IPS-NIHi7 (cell line): ENCODE results near the gene TIMM22.
"Not testable (repeated sequence)": the region's sequence is repeated elsewhere in the genome, so short reads cannot be mapped to it uniquely, and the experiment has no call there.

Experiments
- DNase-seq: peaks from one replicate; pipeline ENCODE4 v3.0.0; 2012; ENCODE audit warnings: mixed read lengths; ENCODE audit errors: extremely low spot score

The TIMM22 gene

DNA sequence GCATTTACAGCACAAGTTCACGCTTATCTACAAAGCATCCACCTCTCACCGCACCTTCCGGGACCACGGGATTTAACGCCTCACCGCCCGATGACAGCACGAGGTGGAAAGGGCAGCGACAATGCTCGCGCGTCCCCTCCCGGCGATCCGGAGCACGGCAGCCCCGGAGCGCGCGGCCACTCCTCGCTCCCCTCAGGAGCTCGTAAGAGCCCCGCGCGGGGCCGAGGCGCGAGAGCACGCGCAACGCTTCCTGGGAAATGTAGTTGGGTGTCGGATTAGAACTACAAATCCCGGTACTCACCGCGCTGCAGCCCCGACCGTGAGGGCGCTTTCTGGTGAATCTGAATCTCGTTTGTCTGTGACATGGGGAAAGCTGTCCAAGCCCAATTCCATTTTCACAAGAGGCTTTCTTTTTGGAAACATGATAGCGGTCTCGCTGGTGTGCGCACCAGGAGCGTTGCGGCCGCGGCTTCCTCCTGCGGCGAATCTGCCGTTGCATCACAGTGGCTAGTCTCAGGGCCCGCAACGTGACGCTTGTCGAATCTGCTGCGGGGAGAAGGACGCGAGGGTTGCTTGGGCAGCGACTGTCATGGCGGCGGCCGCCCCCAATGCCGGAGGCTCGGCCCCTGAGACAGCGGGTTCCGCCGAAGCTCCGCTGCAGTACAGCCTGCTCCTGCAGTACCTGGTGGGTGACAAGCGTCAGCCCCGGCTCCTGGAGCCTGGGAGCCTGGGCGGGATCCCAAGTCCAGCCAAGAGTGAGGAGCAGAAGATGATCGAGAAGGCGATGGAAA is at the start of gene TIMM22:
TIMM22 (plus strand) TSS at position 576 of the 791 bp plus-strand sequence; CDS start at position 590, 14 bp downstream.
- peak; percentile 98 for DNase-seq

DNA sequence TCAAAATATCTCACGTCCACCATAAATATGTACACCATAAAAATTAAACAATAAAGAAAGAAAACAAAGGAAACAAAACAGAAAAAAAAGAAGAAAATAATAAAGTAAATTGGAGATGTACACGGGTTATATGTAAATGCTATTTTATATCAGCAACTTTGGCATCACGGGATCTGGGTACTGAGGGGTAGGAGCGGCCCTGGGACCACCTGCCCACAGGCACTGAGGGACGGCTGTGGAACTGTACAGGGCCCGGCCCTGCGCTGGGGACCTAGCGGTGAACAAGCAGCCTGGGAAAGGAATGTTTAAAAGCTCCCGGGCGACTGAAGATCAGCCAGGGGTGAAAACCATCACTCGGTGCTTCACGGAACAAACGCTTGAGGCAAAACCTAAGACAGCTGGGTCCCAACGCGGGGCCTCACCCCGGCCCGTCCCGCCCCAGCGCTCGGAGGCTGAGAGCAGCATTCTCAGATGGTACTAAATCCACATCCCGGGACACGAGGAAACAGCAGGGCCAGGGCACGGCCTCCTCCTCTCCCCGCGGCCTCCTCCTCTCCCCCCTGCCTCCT is 48.6 kb upstream of the TIMM22 start:
- peak; percentile 44 for DNase-seq

DNA sequence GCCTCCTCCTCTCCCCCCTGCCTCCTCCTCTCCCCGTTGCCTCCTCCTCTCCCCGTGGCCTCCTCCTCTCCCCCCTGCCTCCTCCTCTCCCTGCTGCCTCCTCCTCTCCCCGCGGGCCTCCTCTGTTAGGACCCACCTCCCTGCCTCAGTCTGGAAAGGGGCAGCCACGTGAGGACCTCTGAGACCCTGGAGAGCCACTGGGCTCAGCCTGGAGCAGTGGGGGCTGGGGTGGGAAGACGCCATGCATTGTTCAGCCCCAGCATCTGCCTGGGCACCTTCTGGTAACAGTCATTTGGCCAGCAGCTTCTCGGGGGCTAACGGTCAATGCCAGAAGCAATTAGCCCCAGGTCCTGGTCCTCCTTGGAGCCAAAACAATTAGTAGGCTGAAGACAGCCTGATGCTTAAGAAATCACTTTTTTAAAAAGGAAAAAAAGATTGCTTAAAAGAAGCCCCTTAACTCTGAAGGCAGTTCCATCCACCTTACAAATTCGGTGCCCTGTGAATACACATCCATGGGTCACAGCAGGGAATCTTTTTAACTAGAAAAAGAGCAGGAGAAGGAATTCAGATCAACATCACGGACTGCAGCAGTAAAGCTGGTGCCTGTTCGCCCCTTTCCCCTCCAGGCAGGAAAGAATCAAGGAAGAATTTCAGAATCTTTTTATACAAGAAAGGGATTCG is 47.2 kb upstream of the TIMM22 start:
- DNase-seq = peak; percentile 52

DNA sequence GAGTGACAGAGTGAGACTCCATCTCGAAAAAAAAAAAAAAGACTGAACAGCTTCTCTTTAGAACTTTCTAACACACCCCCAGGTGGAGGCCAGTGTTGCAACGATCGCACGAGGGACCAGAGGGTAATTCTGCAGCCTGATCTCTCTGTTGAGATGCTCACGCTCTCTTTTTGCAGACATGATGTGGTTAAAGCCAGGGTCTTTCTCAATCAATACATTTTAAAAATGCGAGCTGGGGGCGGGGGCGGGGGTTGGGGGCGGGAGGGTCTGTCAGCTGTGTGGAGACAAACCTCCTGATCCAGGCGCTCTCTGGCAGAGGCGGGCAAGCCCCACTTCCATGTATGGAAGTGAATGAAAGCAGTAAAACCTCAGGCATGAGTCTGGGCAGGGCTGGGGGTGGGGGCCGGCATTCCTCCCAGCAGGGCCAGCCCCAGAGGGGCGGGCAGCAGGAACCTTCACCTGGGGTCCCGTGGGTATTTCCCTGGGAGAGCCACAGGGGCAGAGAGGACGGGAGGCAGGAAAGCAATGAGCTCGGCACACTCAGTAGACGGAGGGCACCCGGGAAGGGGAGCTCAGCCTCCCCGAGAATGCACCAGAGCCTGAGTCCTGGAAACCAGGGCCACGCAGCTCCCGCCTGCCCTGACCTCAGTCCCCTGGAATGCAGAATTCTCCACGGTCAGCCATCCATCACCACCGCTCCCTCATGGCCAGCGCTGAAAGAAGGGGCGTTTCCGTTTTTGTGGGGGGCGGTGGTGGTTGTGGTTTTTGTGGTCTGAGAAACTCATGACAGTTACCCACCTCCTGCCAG is 45.4 kb upstream of the TIMM22 start:
- DNase-seq = peak; percentile 87

DNA sequence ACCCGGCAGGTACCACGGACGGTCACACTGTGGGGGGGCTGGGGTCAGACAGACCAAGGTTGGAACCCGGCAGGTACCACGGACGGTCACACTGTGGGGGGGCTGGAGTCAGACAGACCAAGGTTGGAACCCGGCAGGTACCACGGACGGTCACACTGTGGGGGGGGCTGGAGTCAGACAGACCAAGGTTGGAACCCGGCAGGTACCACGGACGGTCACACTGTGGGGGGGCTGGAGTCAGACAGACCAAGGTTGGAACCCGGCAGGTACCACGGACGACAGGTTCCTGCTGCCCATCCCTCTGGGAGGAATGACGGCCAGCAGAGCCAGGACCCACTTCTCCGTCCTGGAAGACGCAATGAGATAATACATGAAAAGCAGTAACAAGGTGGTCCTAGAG is 44.3 kb upstream of the TIMM22 start:
- DNase-seq = not testable (repeated sequence)

DNA sequence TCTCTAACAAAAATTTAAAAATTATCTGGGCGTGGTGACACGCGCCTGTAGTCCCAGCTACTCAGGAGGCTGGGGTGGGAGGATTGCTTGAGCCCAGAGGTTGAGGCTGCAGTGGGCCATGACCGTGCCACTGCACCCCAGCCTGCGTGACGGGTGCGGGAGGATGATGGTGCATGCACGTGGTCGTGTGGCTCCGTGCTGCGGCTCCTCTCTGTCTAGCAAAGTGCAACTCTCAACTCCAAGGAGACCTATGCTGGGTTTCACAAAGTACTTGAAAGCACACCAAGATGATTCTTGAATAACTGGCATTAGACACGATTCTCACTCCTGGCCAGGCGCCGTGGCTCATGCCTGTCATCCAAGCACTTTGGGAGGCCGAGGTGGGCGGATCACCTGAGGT is 43.2 kb upstream of the TIMM22 start:
- no peak for DNase-seq

DNA sequence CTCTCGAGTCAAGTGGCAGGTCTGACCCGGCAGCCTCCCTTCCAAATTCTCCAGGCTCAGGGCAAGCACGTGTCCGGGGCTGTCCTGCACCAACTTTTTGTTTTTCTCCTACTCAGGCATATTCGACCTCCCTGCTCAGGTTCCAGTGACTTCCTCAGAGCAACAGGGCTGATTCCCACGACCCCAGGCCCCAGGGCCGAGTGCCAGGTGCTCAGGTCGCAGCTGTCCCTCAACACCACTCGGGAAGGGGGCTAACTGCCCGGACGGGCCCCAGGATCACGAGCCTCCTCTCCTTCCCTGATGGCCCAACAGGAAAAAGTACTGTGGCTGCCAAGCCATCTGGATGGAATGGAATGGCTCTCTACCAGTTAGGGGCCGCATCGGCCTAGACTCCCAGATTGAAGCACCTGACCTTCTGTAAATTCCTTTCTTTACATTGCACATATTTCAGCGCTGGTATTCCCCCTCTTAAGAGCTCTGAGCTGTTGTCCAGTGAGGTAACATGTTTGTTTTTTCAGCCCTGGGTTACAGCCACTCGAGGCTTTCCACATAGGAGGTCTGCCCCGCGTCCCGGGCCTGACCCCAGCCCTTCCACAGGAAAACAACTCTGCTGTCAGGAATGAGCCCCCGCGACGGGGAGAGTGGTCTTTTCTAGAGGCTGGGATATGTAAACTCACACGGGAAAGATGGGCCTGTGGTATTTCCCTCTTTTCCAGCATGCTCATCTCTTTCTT is 42.3 kb upstream of the TIMM22 start:
- no peak for DNase-seq

DNA sequence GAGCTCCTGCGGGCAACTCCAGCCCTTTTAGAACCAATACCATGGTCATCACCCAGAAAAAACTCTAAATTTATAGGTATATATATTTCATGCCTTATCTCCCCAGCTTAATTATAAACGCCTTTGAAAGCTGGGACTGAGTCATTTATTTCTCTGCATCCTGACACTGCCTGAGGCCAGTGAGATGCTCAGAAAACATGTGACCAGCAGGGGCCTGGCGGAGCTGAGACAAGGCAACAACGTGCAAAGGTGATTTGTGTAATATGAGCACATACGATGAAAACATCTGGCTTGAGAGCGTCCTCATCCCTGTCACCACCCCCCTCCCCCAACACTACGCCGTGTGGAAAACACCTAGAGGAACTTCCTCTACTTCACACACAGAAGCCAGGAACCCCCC is 40.0 kb upstream of the TIMM22 start:
- DNase-seq = no peak

DNA sequence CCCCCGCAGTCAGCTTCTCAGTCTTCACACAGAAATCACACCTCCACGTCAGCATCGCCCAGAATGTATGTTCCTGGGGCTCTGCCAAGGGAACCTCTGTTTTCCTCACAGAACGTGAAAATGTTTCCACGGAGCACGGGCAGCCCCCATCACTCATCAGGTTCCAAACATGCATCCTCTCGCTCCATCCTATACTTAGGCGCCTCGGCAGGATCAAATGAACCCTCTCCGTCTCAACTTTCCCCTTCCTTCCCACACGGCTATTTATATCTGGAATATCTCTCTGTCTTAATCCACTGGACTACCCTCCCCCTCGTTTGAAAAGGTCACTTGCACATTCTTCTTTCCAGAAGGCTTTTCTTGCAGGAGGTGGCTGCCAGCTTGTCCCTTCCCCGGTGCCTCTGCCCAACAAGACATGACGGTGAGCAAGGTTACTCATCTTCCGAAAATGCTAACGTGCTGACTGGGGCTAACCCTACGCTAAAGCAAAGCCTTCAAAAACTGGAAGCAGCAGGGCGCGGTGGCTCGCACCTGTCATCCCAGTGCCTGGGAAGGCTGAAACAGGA is 39.0 kb upstream of the TIMM22 start:
- DNase-seq = no peak

DNA sequence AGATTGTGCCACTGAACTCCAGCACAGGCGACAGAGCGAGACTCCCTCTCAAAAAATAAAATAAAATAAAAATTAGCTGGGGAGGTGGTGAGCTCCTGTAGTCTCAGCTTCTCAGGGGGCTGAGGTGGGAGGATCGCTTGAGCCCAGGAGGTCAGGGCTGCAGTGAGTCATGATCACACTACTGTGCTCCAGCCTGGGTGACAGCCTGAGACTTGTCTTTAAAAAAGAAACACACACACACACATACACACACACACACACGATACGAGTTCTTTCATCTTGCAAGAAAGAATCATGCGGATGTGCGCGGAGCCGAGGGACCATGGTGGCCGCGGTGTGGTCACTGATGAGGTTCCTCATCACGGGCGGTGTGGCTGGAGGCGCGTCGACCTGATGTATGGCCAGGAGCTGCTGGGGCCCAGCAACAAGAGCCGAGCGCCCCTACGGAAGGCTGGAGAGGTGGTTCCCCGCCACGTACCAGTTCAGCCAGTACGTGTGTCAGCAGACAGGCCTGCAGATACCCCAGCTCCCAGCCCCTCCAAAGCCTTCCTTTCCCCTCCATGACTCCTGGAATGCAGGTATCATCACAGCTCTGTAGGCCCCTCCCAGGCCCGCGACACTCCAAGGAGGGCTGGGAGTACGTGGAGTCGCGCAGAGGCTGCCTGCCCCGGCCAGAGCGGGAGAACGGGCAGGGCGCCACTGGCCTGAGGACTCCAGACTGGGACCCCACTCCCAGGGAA is 38.0 kb upstream of the TIMM22 start:
- no peak for DNase-seq

DNA sequence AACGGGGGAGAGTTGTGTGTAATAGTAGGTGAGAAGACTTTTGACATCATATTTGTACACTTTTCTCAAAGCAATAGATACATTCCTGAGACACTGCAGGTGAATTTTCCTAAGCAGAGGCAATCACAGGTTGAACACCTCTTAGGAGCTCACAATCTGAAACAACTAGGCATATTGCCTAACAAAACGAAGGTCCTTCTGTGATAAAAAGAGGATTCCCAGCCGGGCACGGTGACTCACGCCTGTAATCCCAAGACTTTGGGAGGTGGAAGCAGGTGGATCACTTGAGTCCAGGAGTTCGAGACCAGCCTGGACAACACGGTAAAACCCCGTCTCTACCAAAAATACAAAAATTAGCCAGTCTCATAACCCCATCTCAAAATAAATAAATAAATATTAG is 34.8 kb upstream of the TIMM22 start:
- DNase-seq = no peak

DNA sequence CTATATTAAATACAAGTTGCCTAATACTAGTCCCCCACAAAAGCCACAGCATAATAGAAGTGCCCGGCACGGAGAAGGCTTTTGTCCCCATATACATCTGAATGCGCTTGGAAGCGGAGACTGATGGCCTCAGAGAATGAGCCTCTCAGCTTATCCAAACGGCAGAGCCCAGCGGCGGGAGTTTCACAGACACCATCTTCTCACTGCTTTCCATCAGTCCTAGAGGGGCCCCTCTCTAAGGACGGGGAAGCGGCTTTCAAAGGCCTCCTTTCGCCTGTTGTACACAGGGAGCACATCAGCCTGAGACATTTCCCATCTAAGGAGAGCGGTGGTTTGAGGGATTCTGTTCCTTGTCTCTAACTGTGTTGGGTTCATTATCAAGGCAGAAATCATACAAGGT is 34.3 kb upstream of the TIMM22 start:
- no peak for DNase-seq

DNA sequence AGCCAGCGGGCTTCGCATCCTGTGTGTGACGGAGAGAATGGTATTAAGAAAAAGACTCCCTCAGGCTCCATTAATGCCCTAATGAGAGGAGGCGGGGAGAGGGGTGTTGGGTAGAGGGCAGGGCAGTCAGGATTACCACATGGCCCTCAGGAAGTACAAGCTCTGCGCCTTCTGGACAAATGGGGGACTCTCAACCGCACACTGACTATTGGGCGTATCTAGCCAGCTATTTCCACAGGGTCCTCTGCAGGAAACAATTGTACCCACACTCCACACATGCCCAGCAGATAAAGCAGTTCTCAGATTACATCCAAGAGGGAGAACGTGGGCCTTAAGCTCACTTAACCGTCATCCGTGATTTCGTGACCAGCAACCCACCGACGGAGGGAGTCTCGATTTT is 32.1 kb upstream of the TIMM22 start:
- no peak for DNase-seq

DNA sequence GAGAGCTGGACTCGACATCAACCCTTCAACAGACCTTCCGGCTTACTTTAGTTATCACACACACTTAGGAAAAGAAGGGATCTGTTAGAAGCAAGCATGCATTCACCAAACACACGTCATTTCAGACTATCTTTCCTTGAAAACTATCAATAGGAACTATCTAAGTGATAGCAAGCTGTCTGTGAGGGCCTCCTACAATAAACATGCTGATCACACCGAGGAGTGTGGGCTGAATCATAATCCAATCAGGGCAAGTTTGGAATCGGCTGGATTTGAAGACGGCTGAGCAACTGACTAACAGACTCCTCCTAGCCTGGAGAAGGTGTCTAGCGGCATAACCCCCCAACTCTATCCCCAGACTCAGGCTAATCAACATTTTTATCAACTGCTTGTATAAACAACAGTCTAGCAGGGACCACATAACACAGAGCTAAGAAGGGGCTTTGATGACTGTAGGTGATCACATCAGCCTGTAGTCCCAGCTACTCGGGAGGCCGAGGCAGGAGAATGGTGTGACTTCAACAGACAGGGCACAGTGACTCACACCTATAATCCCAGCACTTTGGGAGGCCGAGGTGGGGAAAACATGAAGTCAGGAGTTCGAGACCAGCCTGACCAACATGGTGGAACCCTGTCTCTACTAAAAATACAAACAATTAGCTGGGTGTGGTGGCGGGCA is 31.5 kb upstream of the TIMM22 start:
- no peak for DNase-seq

DNA sequence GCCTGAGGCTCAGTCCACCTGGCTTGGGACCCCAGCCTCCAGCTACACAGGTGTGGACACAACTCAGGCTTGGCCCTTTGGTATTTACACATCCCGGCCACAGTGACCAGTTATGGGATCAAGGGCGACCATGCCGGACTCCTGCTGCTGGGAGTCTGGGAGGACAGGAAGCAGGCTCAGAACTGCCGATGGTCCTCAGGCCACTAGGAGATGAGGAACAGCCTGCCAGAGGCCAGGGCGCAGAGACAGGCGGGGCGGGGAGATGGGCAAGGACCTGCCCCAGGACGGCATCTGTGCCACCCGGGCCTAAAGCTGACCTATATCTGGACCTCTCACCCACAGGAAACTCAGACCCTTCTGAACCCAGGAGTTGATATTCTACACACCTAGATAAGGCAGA is 29.8 kb upstream of the TIMM22 start:
- DNase-seq = no peak

DNA sequence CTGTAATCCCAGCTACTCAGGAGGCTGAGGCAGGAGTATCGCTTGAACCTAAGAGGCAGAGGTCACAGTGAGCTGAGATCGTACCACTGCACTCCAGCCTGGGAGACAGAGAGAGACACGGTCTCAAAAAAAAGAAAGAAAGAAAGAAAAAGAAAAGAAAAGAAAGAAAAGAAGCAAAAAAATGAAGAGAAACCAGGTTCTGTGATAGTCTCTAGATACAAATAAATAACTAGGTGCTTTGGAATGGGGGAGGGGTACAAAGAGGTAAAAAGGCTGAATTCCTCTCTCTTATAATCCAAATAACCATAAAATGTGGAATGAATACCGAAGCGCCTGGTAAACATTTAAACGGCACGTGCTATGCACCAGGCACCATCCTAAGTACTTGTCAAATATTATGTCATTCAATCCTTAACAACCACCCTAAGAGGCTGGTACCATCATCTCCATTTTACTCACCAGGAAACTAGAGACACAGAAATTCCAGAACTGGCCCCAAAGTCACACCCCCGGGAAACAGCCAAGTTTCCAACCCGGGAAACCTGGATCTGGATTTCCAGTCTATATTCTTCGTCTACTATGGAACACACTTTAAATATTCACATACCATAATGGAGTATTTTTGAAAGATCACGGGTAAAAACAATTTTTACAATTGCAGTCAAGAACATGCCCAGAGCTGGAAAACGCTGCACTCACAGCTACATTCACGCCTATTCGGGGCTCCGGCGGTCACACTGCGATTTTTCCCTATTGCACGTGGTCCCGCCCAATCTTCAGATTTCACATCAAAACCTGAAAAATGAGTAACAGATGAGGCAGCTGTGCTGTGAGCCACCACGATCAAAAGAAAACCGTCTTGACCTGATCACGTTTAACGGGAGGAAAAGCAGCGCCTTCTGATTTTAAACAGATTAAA is 27.9 kb upstream of the TIMM22 start:
- DNase-seq = no peak

DNA sequence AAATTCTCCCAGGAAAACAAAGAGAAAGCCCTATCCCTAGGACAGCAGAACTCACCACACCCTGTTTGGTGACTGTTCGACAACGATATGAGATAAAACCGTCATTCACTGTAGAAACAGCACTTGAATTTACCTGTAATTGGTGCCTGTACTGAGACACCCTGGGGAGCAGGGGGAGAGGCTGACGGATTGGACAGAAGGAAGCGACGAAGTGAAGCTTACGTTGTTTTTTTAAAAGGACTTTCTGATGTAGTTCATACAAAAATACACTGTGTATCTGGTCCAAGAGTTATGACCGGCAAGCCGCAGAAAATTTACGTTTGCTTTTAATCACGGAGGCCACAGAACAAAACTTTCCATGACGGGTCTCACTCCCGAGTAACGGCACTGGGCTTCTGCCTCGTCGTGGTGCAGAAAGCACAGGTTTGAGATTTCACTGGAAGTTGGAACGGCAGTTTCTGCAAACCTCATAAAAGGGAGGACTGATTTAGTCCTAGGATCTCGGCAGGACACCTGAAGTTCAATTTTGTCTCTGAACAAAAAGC is 27.0 kb upstream of the TIMM22 start:
- DNase-seq = no peak

DNA sequence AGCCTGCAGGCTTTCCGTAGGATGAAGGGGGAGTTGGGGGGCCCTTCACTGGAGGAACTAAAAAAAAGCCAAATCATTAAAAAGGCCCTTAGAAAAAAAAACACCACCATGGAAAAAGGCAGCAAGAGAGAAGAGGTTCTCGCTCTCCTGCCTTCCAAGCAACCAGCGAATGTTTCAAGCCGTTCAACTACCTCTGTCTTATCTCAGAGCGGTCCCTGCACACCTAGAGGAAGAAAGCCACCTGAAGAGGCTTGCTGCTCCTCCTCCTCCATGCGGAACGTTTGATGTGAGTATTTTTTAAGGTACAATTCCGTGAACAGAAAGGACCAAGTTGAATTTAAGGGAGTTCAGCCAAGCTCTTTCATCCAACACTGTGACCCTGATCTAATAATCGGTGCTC is 26.6 kb upstream of the TIMM22 start:
- no peak for DNase-seq
